ENCODE measurements around the gene MAN1C1. TPM values are rescaled to one million over a fixed set of nuclear protein-coding genes. Genes with fewer than 3 reads are reported as not detected.

Gene MAN1C1
- total and polyA plus RNA-seq, 8 donors: 4.3 to 33.9 (median 6.1) TPM

DNA sequence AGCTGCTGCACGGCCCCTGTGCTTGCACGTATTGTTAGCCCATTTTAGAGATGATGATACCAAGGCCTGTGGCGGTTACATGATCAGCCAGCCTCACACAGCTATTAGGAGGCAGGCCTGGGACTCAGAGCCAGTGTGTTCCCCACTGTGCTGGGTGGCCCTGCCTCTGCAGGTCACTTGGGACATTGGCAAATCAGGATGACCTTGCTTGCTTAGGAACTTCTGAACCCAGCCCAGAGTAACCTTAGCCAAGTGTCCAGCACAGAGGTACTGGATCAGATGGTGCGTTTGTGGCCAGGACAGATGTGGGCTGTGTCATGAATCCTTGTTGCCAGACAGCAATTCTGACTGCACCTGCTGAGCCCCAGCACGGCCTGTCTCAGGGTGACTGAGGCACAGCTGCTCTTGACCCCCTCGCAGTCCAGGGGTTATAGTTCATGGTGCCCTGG, 45.0 kb upstream of the MAN1C1 start:
- TF ChIP-seq, protein P1, sequence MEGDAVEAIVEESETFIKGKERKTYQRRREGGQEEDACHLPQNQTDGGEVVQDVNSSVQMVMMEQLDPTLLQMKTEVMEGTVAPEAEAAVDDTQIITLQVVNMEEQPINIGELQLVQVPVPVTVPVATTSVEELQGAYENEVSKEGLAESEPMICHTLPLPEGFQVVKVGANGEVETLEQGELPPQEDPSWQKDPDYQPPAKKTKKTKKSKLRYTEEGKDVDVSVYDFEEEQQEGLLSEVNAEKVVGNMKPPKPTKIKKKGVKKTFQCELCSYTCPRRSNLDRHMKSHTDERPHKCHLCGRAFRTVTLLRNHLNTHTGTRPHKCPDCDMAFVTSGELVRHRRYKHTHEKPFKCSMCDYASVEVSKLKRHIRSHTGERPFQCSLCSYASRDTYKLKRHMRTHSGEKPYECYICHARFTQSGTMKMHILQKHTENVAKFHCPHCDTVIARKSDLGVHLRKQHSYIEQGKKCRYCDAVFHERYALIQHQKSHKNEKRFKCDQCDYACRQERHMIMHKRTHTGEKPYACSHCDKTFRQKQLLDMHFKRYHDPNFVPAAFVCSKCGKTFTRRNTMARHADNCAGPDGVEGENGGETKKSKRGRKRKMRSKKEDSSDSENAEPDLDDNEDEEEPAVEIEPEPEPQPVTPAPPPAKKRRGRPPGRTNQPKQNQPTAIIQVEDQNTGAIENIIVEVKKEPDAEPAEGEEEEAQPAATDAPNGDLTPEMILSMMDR (IDR thresholded peaks at IDR 0.05): no peak
- TF ChIP-seq POLR2AphosphoS5 (IDR thresholded peaks at IDR 0.05) (no peak), POLR2A (IDR thresholded peaks at IDR 0.05) (no peak), EP300 (IDR thresholded peaks at IDR 0.05) (no peak)
- DNase-seq: no peak
- 79 to 90% (median 81%) methylated on average over 4 to 6 of the region's 6 CpGs for WGBS, 5 donors
- peaks cover 36 to 55% (median 45%) of the 10 kb centered on the region in 4 donors for H3K4me1 ChIP-seq
- intact Hi-C loops (cut with DNase I; ENCODE audit: low total_unique reads): no loop called here
- no peak overlapping the region for H3K4me3 ChIP-seq
- H3K9me3 ChIP-seq: no peaks in the 10 kb centered on the region
- no peak overlapping the region for H3K27ac ChIP-seq
- H3K36me3 ChIP-seq: peaks cover 0 to 5% (median 0%) of the 10 kb centered on the region in 4 donors
- H3K27me3 ChIP-seq: no peaks in the 10 kb centered on the region

GRCh38 chr1:25572107-25572506, 44.5 kb upstream of the MAN1C1 start:
- Histone ChIP-seq H3K4me1 (peaks cover 32 to 50% (median 40%) of the 10 kb centered on the region in 4 donors), H3K9me3 (no peaks in the 10 kb centered on the region), H3K27me3 (no peaks in the 10 kb centered on the region), H3K27ac (no peak overlapping the region), H3K36me3 (peaks cover 0 to 2% (median 0%) of the 10 kb centered on the region in 4 donors), H3K4me3 (no peak overlapping the region)
- intact Hi-C loops (cut with DNase I; ENCODE audit: low total_unique reads): no loop called here
- no peak for TF ChIP-seq EP300 (IDR thresholded peaks at IDR 0.05)
- no peak for TF ChIP-seq POLR2AphosphoS5 (IDR thresholded peaks at IDR 0.05)
- TF ChIP-seq, protein P1 (IDR thresholded peaks at IDR 0.05): no peak
- no peak for TF ChIP-seq POLR2A (IDR thresholded peaks at IDR 0.05)
- DNase-seq: peak in 1 of 2 donors; percentile 2
- WGBS, 5 donors: 84 to 95% (median 90%) methylated on average over 3 to 5 of the region's 5 CpGs

DNA sequence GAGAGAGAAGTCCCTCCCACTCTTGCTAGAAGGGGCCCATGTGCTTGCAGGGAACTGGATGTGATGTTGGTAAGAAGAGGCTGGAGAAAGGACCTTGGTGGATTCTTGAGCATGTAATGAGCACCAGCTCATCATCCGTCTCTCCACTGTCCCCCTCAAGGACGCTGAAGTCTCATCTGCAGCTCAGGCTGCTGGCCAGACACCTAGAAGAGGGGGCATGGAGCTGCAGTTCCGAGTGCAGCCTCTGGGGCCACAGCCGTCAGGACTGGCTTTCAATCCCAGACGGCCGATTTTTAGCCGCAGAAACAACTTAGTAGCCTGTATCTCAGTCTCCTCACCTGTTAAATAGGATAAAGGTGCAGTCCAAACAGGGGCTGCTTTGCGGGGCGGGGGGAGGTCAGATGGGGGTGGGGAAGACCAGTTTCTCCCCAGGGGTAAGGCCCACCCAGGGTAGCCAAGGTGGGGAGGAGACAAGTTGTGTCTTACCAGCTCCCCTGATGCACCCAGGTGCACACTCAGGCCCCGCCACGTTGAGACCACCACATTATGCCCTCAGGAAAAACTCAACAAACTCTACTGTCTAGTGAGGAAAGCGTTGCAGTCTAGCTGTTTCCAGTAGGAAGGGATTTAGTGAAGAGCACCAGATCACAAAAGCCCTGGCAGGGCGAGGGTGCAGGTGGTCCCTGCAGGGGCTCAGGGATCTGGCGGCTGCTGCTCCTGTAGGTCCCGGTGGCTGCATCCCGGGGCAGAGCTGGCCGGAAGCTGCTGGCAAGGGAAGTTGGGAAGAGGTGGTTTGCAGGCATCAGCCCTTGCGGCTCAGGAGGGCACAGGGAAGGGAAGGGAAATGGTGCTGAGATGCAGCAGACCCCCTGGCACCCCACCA, 43.6 kb upstream of the MAN1C1 start:
- Histone ChIP-seq H3K27ac (peak overlapping the region in 2 of 5 donors; percentile 2 to 8), H3K4me1 (peaks cover 23 to 41% (median 31%) of the 10 kb centered on the region in 4 donors), H3K9me3 (no peaks in the 10 kb centered on the region), H3K27me3 (no peaks in the 10 kb centered on the region), H3K4me3 (no peak overlapping the region), H3K36me3 (no peaks in the 10 kb centered on the region)
- intact Hi-C loops (cut with DNase I; ENCODE audit: low total_unique reads): no loop called here
- TF ChIP-seq, protein P1 (IDR thresholded peaks at IDR 0.05): peak in 5 of 7 experiments; percentile 57 to 89 (median 79)
- TF ChIP-seq EP300 (IDR thresholded peaks at IDR 0.05): no peak
- peak; percentile 62 to 79 for DNase-seq
- 24 to 48% (median 30%) methylated on average over 14 to 18 of the region's 18 CpGs for WGBS, 5 donors

GRCh38 chr1:25573591-25573930, 43.0 kb upstream of the MAN1C1 start:
- TF ChIP-seq POLR2A (IDR thresholded peaks at IDR 0.05) (no peak), POLR2AphosphoS5 (IDR thresholded peaks at IDR 0.05) (no peak), EP300 (IDR thresholded peaks at IDR 0.05) (no peak)
- TF ChIP-seq, protein P1 (IDR thresholded peaks at IDR 0.05): no peak
- no peaks in the 10 kb centered on the region for H3K9me3 ChIP-seq
- H3K27me3 ChIP-seq: no peaks in the 10 kb centered on the region
- H3K36me3 ChIP-seq: no peaks in the 10 kb centered on the region
- peaks cover 17 to 35% (median 25%) of the 10 kb centered on the region in 4 donors for H3K4me1 ChIP-seq
- 25 to 34% (median 29%) methylated on average over 7 to 9 of the region's 9 CpGs for WGBS, 5 donors
- no peak overlapping the region for H3K4me3 ChIP-seq
- intact Hi-C loops (cut with DNase I; ENCODE audit: low total_unique reads): no loop called here
- DNase-seq: no peak
- H3K27ac ChIP-seq: peak overlapping the region in 1 of 5 donors; percentile 2
